ENCODE data around the gene MFSD11. TPM values are rescaled to one million over a fixed set of nuclear protein-coding genes. Genes with fewer than 3 reads are reported as not detected.
"Not testable (repeated sequence)": the region's sequence is repeated elsewhere in the genome, so short reads cannot be mapped to it uniquely, and the experiment has no call there.

Gene MFSD11
- total RNA-seq, 1 donor from 2014 or later: 21.4 TPM

GRCh38 chr17:76775021-76775600 is 37.2 kb downstream of the MFSD11 start:
- DNase-seq: no peak
- H3K4me3 ChIP-seq: no peak overlapping the region
- peaks cover 13% of the 10 kb centered on the region for H3K4me1 ChIP-seq
- H3K9me3 ChIP-seq (replicated peaks): no peaks in the 10 kb centered on the region
- peaks cover 91% of the 10 kb centered on the region for H3K36me3 ChIP-seq
- H3K27ac ChIP-seq (replicated peaks): no peak overlapping the region
- H3K27me3 ChIP-seq (ENCODE audit: low read depth): no peaks in the 10 kb centered on the region
- intact Hi-C loops (cut with micrococcal nuclease): no loop called here
- no peak for TF ChIP-seq CTCF (IDR thresholded peaks at IDR 0.05; ENCODE audit: borderline replicate concordance)

- Histone ChIP-seq H3K4me3 (no peak overlapping the region), H3K4me1 (no peaks in the 10 kb centered on the region), H3K27ac (replicated peaks) (no peak overlapping the region), H3K27me3 (ENCODE audit: low read depth) (no peaks in the 10 kb centered on the region), H3K36me3 (peaks cover 74% of the 10 kb centered on the region), H3K9me3 (replicated peaks) (no peaks in the 10 kb centered on the region)
- no peak for DNase-seq
- TF ChIP-seq CTCF (IDR thresholded peaks at IDR 0.05; ENCODE audit: borderline replicate concordance): no peak
- intact Hi-C loops (cut with micrococcal nuclease): no loop called here
These were observed 43.4 kb downstream of the MFSD11 start for GRCh38 chr17:76781056-76781982.

GRCh38 chr17:76783146-76783545 is 45.2 kb downstream of the MFSD11 start:
- Histone ChIP-seq H3K36me3 (peaks cover 61% of the 10 kb centered on the region), H3K9me3 (replicated peaks) (no peaks in the 10 kb centered on the region), H3K4me3 (no peak overlapping the region), H3K4me1 (peaks cover 8% of the 10 kb centered on the region), H3K27ac (replicated peaks) (no peak overlapping the region), H3K27me3 (ENCODE audit: low read depth) (no peaks in the 10 kb centered on the region)
- intact Hi-C loops (cut with micrococcal nuclease): no loop called here
- no peak for DNase-seq
- TF ChIP-seq CTCF (IDR thresholded peaks at IDR 0.05; ENCODE audit: borderline replicate concordance): no peak

- Histone ChIP-seq H3K27ac (replicated peaks) (no peak overlapping the region), H3K9me3 (replicated peaks) (no peaks in the 10 kb centered on the region), H3K36me3 (peaks cover 44% of the 10 kb centered on the region), H3K4me1 (peaks cover 8% of the 10 kb centered on the region), H3K27me3 (ENCODE audit: low read depth) (no peaks in the 10 kb centered on the region), H3K4me3 (no peak overlapping the region)
- DNase-seq: no peak
- no peak for TF ChIP-seq CTCF (IDR thresholded peaks at IDR 0.05; ENCODE audit: borderline replicate concordance)
- intact Hi-C loops (cut with micrococcal nuclease): no loop called here
These were observed 47.0 kb downstream of the MFSD11 start for GRCh38 chr17:76784926-76785325.

GRCh38 chr17:76787866-76788265 is 49.9 kb downstream of the MFSD11 start:
- H3K4me1 ChIP-seq: peaks cover 20% of the 10 kb centered on the region
- H3K27me3 ChIP-seq (ENCODE audit: low read depth); DNase-seq; H3K9me3 ChIP-seq (replicated peaks); H3K4me3 ChIP-seq; intact Hi-C loops (cut with micrococcal nuclease): not testable (repeated sequence)
- peaks cover 24% of the 10 kb centered on the region for H3K36me3 ChIP-seq
- H3K27ac ChIP-seq (replicated peaks): peak overlapping the region; percentile 23
